Neuronal stem cell (in vitro differentiated cells): ENCODE measurements around the gene FRAS1.

Experiments used
- DNase-seq: peaks from one replicate; pipeline ENCODE4 v3.0.0-alpha.2; 2013; ENCODE audit warnings: low spot score
- H2AFZ ChIP-seq: one replicate; pipeline ENCODE4 v1.6.1; 2013; ENCODE audit warnings: mild to moderate bottlenecking, low read length, inconsistent platforms
- H2AK5ac ChIP-seq: 2 replicates; pipeline ENCODE4 v1.6.1; 2013; ENCODE audit warnings: low read depth, mild to moderate bottlenecking, inconsistent platforms, low read length, moderate library complexity, mixed read lengths
- H2BK120ac ChIP-seq: 2 replicates; pipeline ENCODE4 v1.6.1; 2013; ENCODE audit warnings: low read depth, mild to moderate bottlenecking, inconsistent platforms, low read length, moderate library complexity, mixed read lengths
- H2BK12ac ChIP-seq: one replicate; pipeline ENCODE4 v1.6.1; 2013; ENCODE audit warnings: low read length, inconsistent platforms
- H2BK15ac ChIP-seq: 2 replicates; pipeline ENCODE4 v1.6.1; 2013; ENCODE audit warnings: mild to moderate bottlenecking, low read length, inconsistent platforms, mixed read lengths
- H2BK5ac ChIP-seq: one replicate; pipeline ENCODE4 v1.6.1; 2013; ENCODE audit warnings: inconsistent platforms, mild to moderate bottlenecking, low read length, moderate library complexity
- H3K14ac ChIP-seq: one replicate; pipeline ENCODE4 v1.6.1; 2013; ENCODE audit warnings: low read length, inconsistent platforms
- H3K18ac ChIP-seq: 2 replicates; pipeline ENCODE4 v1.6.1; 2013; ENCODE audit warnings: low read length, inconsistent platforms
- H3K23ac ChIP-seq: 2 replicates; pipeline ENCODE4 v1.6.1; 2013; ENCODE audit warnings: low read depth, mild to moderate bottlenecking, mixed read lengths, low read length, inconsistent platforms; ENCODE audit not compliant: poor library complexity
- H3K27ac ChIP-seq: replicated peaks from 3 replicates; pipeline ENCODE4 v1.5.1; 2013; ENCODE audit warnings: low read length, inconsistent platforms
- H3K27me3 ChIP-seq, 3 experiments: 2 replicates each; pipeline ENCODE4 v1.6.1; 2013; ENCODE audit warnings: low read length in 3 of 3, mild to moderate bottlenecking in 2 of 3, inconsistent platforms in 1 of 3, low read depth in 1 of 3, mixed read lengths in 1 of 3, moderate library complexity in 1 of 3; ENCODE audit not compliant: control insufficient read depth in 3 of 3, insufficient read depth in 3 of 3
- H3K36me3 ChIP-seq, 2 donors: replicated peaks in 1 of 2; 2 replicates each; pipeline ENCODE4 v1.6.1; 2013; ENCODE audit warnings: low read length in 2 of 2; ENCODE audit not compliant: control insufficient read depth in 2 of 2, insufficient read depth in 2 of 2
- H3K4ac ChIP-seq: 2 replicates; pipeline ENCODE4 v1.6.1; 2013; ENCODE audit warnings: inconsistent platforms, mild to moderate bottlenecking, low read length, moderate library complexity
- H3K4me1 ChIP-seq, 2 donors: 1 replicate in 1 of 2; 2 replicates in 1 of 2; pipeline ENCODE4 v1.6.1; 2013; ENCODE audit warnings: low read length in 2 of 2, low read depth in 1 of 2; ENCODE audit not compliant: control insufficient read depth in 2 of 2, insufficient read depth in 1 of 2
- H3K4me2 ChIP-seq: one replicate; pipeline ENCODE4 v1.6.1; 2013; ENCODE audit warnings: mild to moderate bottlenecking, low read length, inconsistent platforms; ENCODE audit not compliant: insufficient read depth, poor library complexity, severe bottlenecking
- H3K4me3 ChIP-seq, 2 donors: 2 replicates each; pipeline ENCODE4 v1.5.1; 2013; ENCODE audit warnings: low read length in 2 of 2, mild to moderate bottlenecking in 2 of 2, inconsistent platforms in 1 of 2, moderate library complexity in 1 of 2
- H3K79me1 ChIP-seq: one replicate; pipeline ENCODE4 v1.6.1; 2013; ENCODE audit warnings: low read depth, mild to moderate bottlenecking, inconsistent platforms, low read length, moderate library complexity
- H3K9ac ChIP-seq: one replicate; pipeline ENCODE4 v1.6.1; 2013; ENCODE audit warnings: mild to moderate bottlenecking, low read depth, low read length, inconsistent platforms; ENCODE audit not compliant: poor library complexity
- H3K9me3 ChIP-seq, 2 donors: replicated peaks in 1 of 2; 2 replicates each; pipeline versions ENCODE3 to v1.6.1; 2013; ENCODE audit warnings: low read length in 2 of 2, mild to moderate bottlenecking in 2 of 2, inconsistent platforms in 1 of 2, low read depth in 1 of 2, mixed read lengths in 1 of 2, moderate library complexity in 1 of 2; ENCODE audit not compliant: control insufficient read depth in 2 of 2, insufficient read depth in 1 of 2
- H4K8ac ChIP-seq: one replicate; pipeline ENCODE4 v1.6.1; 2013; ENCODE audit warnings: low read depth, mild to moderate bottlenecking, inconsistent platforms, low read length, moderate library complexity
- H4K91ac ChIP-seq: one replicate; pipeline ENCODE4 v1.6.1; 2013; ENCODE audit warnings: low read length, low read depth, mild to moderate bottlenecking, inconsistent platforms; ENCODE audit not compliant: poor library complexity
- WGBS, 2 donors: extraction: QIAGEN DNeasy Blood & Tissue Kit; methylation state at CpG; one replicate each; pipeline ENCODE4 v1.1.7; 2013; ENCODE audit warnings: missing lambda C conversion rate in 2 of 2, mixed read lengths in 1 of 2; ENCODE audit not compliant: insufficient read length in 2 of 2, insufficient replicate concordance in 1 of 2; ENCODE audit errors: extremely low coverage in 2 of 2; 5-methylcytosine and 5-hydroxymethylcytosine counted together

The FRAS1 gene

DNA sequence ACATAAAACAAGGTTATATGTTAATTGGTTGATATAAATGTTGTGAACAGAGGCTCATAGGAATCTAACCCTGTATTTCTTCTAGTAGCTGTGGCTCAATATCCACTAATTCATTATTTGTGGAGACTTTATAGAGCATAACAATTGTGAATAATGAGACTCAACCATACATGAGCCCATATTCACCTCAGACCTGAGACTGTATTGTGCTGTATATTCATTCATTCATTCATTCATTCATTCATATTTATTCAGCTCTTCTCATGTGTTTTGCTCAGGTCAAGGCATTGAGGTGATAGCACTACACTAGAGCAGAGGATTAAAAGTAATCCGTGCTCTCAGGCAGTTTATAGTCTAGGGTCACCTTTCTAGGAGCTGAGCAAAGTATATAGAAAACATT, 470.0 kb downstream of the FRAS1 start:
- no peak overlapping the region for H2BK15ac ChIP-seq
- no peak overlapping the region for H2BK120ac ChIP-seq
- no peaks in the 10 kb centered on the region for H3K27me3 ChIP-seq
- WGBS, 2 donors: no CpG with 5 or more reads among the region's 1 CpG
- no peak overlapping the region for H3K4ac ChIP-seq
- H3K9me3 ChIP-seq: no peaks in the 10 kb centered on the region
- H3K79me1 ChIP-seq: no peaks in the 10 kb centered on the region
- H3K23ac ChIP-seq: no peak overlapping the region
- no peaks in the 10 kb centered on the region for H3K36me3 ChIP-seq
- H4K8ac ChIP-seq: no peak overlapping the region
- no peaks in the 10 kb centered on the region for H3K4me1 ChIP-seq
- no peak overlapping the region for H3K14ac ChIP-seq
- DNase-seq: no peak
- no peak overlapping the region for H3K9ac ChIP-seq
- no peak overlapping the region for H4K91ac ChIP-seq
- H2AK5ac ChIP-seq: no peak overlapping the region
- no peak overlapping the region for H3K27ac ChIP-seq
- H2AFZ ChIP-seq: no peak overlapping the region
- no peak overlapping the region for H3K18ac ChIP-seq
- no peak overlapping the region for H2BK12ac ChIP-seq
- no peak overlapping the region for H3K4me3 ChIP-seq
- H3K4me2 ChIP-seq: no peak overlapping the region
- no peak overlapping the region for H2BK5ac ChIP-seq

GRCh38 chr4:78527555-78527954, 470.4 kb downstream of the FRAS1 start:
- DNase-seq: no peak
- H3K27ac ChIP-seq: no peak overlapping the region
- no peak overlapping the region for H3K14ac ChIP-seq
- H3K4me2 ChIP-seq: no peak overlapping the region
- no peaks in the 10 kb centered on the region for H3K9me3 ChIP-seq
- no peak overlapping the region for H3K4me3 ChIP-seq
- no peaks in the 10 kb centered on the region for H3K36me3 ChIP-seq
- H2AFZ ChIP-seq: no peak overlapping the region
- H3K4me1 ChIP-seq: no peaks in the 10 kb centered on the region
- H2AK5ac ChIP-seq: no peak overlapping the region
- H2BK12ac ChIP-seq: no peak overlapping the region
- WGBS, 2 donors: no CpG with 5 or more reads among the region's 4 CpGs
- H2BK120ac ChIP-seq: no peak overlapping the region
- H4K8ac ChIP-seq: no peak overlapping the region
- H3K23ac ChIP-seq: no peak overlapping the region
- no peak overlapping the region for H2BK5ac ChIP-seq
- H4K91ac ChIP-seq: no peak overlapping the region
- H2BK15ac ChIP-seq: no peak overlapping the region
- H3K18ac ChIP-seq: no peak overlapping the region
- no peaks in the 10 kb centered on the region for H3K79me1 ChIP-seq
- no peak overlapping the region for H3K9ac ChIP-seq
- no peaks in the 10 kb centered on the region for H3K27me3 ChIP-seq
- H3K4ac ChIP-seq: no peak overlapping the region

GRCh38 chr4:78528327-78528726, 471.2 kb downstream of the FRAS1 start:
- Histone ChIP-seq H2BK120ac (no peak overlapping the region), H2BK15ac (no peak overlapping the region), H3K4ac (no peak overlapping the region), H3K23ac (no peak overlapping the region), H2AK5ac (no peak overlapping the region), H2AFZ (no peak overlapping the region), H4K8ac (no peak overlapping the region), H3K79me1 (no peaks in the 10 kb centered on the region), H3K9me3 (no peaks in the 10 kb centered on the region), H3K27me3 (no peaks in the 10 kb centered on the region), H3K18ac (no peak overlapping the region), H4K91ac (no peak overlapping the region), H2BK12ac (no peak overlapping the region), H3K36me3 (no peaks in the 10 kb centered on the region), H3K4me1 (no peaks in the 10 kb centered on the region), H3K9ac (no peak overlapping the region), H3K4me3 (no peak overlapping the region), H3K14ac (no peak overlapping the region), H3K4me2 (no peak overlapping the region), H2BK5ac (no peak overlapping the region), H3K27ac (no peak overlapping the region)
- WGBS, 2 donors: no CpG with 5 or more reads among the region's 3 CpGs
- DNase-seq: no peak

GRCh38 chr4:78529569-78530209, 472.6 kb downstream of the FRAS1 start:
- no CpG with 5 or more reads among the region's 2 CpGs for WGBS, 2 donors
- Histone ChIP-seq H2AFZ (no peak overlapping the region), H2BK5ac (no peak overlapping the region), H2BK120ac (no peak overlapping the region), H3K9me3 (no peaks in the 10 kb centered on the region), H3K23ac (no peak overlapping the region), H3K18ac (no peak overlapping the region), H3K27ac (no peak overlapping the region), H3K9ac (no peak overlapping the region), H3K4ac (no peak overlapping the region), H3K4me1 (peaks cover 0 to 6% of the 10 kb centered on the region in 2 donors), H3K4me2 (no peak overlapping the region), H3K4me3 (no peak overlapping the region), H4K91ac (no peak overlapping the region), H2BK12ac (no peak overlapping the region), H2AK5ac (no peak overlapping the region), H3K79me1 (no peaks in the 10 kb centered on the region), H4K8ac (no peak overlapping the region), H3K27me3 (no peaks in the 10 kb centered on the region), H2BK15ac (no peak overlapping the region), H3K36me3 (no peaks in the 10 kb centered on the region), H3K14ac (no peak overlapping the region)
- DNase-seq: no peak
